Measurements from ENCODE around the gene EIF1. TPM values are rescaled to one million over a fixed set of nuclear protein-coding genes. Genes with fewer than 3 reads are reported as not detected.

Gene EIF1
- total and polyA plus RNA-seq, 2 of the 8 experiments (the other 6 are each of a cell fraction or from before 2014, with no cell fraction given): 175 to 539 TPM

DNA sequence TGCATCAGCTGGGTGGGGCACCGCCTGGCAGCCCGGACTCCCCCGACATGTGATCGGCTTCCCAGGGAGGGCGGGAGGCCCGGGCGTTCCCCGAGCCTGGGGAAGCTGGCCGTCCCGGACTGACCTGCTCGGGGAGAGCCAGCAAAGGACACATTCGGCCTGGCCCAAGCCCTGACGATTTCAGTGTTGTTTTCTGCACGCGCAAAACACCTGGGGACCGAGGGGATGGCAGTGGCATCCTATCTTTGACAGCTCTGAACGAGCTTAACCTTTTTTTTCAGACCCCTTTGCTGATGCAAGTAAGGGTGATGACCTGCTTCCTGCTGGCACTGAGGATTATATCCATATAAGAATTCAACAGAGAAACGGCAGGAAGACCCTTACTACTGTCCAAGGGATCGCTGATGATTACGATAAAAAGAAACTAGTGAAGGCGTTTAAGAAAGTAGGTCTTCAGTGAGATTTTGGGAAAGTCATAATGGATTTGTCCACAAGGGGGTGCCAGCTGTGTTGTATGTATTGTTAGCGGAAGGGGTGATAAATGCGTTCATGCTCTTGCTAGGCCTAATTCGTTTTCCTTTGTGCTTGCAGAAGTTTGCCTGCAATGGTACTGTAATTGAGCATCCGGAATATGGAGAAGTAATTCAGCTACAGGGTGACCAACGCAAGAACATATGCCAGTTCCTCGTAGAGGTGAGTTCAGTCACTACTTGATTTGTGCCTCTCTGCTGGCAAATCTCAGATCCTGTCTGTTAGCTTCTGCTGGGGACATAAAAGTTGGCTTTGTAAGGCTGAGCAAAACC lies 1.0 kb downstream of the EIF1 start (continued):
- TF ChIP-seq, protein P1, sequence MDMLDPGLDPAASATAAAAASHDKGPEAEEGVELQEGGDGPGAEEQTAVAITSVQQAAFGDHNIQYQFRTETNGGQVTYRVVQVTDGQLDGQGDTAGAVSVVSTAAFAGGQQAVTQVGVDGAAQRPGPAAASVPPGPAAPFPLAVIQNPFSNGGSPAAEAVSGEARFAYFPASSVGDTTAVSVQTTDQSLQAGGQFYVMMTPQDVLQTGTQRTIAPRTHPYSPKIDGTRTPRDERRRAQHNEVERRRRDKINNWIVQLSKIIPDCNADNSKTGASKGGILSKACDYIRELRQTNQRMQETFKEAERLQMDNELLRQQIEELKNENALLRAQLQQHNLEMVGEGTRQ (IDR thresholded peaks at IDR 0.05; ENCODE audit: low read length): peak; percentile 28; the same call in 1 of the 2 replicates
- TF ChIP-seq SIN3A (conservative IDR thresholded peaks at IDR 0.05 in 1 of 2, IDR thresholded peaks at IDR 0.05 in 1 of 2; ENCODE audit: low read depth in 1 of 2, low read length in 2 of 2): peak; percentile 65 to 94; a peak in 2 of 4 replicates
- TF ChIP-seq E2F6 (IDR thresholded peaks at IDR 0.05): no peak
- 0 out of 2 replicates have a peak, but pooled peaks have one; percentile 2 for TF ChIP-seq SP2 (IDR thresholded peaks at IDR 0.05; ENCODE audit: low read length)
- no peak for TF ChIP-seq FOSL1 (IDR thresholded peaks at IDR 0.05; ENCODE audit: insufficient read depth, low read depth, low read length)
- peak; percentile 48; the same call in 1 of the 2 replicates for TF ChIP-seq KDM5A (IDR thresholded peaks at IDR 0.05; ENCODE audit: low read length)
- TF ChIP-seq HDAC2 (IDR thresholded peaks at IDR 0.05; ENCODE audit: borderline replicate concordance in 1 of 2, low read depth in 2 of 2, low read length in 2 of 2): peak in 1 of 2 experiments; percentile 89; a peak in 1 of 4 replicates
- peak in 1 of 2 experiments; percentile 19; a peak in 1 of 4 replicates for TF ChIP-seq RAD21 (IDR thresholded peaks at IDR 0.05 in 1 of 2, conservative IDR thresholded peaks at IDR 0.05 in 1 of 2; ENCODE audit: low read depth in 2 of 2, low read length in 2 of 2)
- TF ChIP-seq RFX5 (IDR thresholded peaks at IDR 0.05; ENCODE audit: borderline replicate concordance, low read depth, low read length): no peak
- TF ChIP-seq RNF2 (IDR thresholded peaks at IDR 0.05; ENCODE audit: borderline replicate concordance, low read depth, low read length, missing control alignments, poor library complexity, severe bottlenecking): no peak
- TF ChIP-seq TCF12 (IDR thresholded peaks at IDR 0.05; ENCODE audit: low read depth, low read length): no peak
